CD14-positive monocyte (primary cell): Measurements from ENCODE around the gene CEACAM16. TPM values are rescaled to one million over a fixed set of nuclear protein-coding genes. Genes with fewer than 3 reads are reported as not detected.
A peak's percentile ranks its signal among the peaks of the same experiment; 100 is the strongest.

Experiments used
- DNase-seq, 3 donors: peaks; one replicate each; pipeline ENCODE4 v3.0.0-alpha.2; 2011 to 2022
- H2AFZ ChIP-seq: 2 replicates; pipeline ENCODE4 v1.6.0; 2012; ENCODE audit warnings: mild to moderate bottlenecking, low read depth, low read length, inconsistent platforms; ENCODE audit not compliant: insufficient read depth, poor library complexity, severe bottlenecking
- H3K27ac ChIP-seq, 2 donors: 1 replicate in 1 of 2; 2 replicates in 1 of 2; pipeline ENCODE4 v1.5.1; 2012 to 2013; ENCODE audit warnings: low read length in 2 of 2, control low read depth in 1 of 2, inconsistent platforms in 1 of 2, low read depth in 1 of 2, mild to moderate bottlenecking in 1 of 2
- H3K27me3 ChIP-seq, 2 donors: one replicate each; pipeline versions ENCODE4 v1.6.0 to v1.6.1; 2011 to 2013; ENCODE audit warnings: low read length in 2 of 2; ENCODE audit not compliant: control insufficient read depth in 2 of 2, insufficient read depth in 2 of 2
- H3K36me3 ChIP-seq, 2 donors: replicated peaks in 1 of 2; 1 replicate in 1 of 2; 2 replicates in 1 of 2; pipeline versions ENCODE4 v1.5.1 to v1.6.1; 2012 to 2013; ENCODE audit warnings: low read length in 2 of 2, control low read depth in 1 of 2, inconsistent platforms in 1 of 2, mild to moderate bottlenecking in 1 of 2; ENCODE audit not compliant: insufficient read depth in 2 of 2, control insufficient read depth in 1 of 2
- H3K4me1 ChIP-seq, 2 donors: 1 replicate in 1 of 2; 2 replicates in 1 of 2; pipeline versions ENCODE4 v1.5.1 to v1.6.1; 2012 to 2013; ENCODE audit warnings: low read length in 2 of 2, control low read depth in 1 of 2, inconsistent platforms in 1 of 2, mild to moderate bottlenecking in 1 of 2, moderate library complexity in 1 of 2; ENCODE audit not compliant: insufficient read depth in 2 of 2, control insufficient read depth in 1 of 2
- H3K4me2 ChIP-seq: replicated peaks from 2 replicates; pipeline ENCODE3; 2012; ENCODE audit warnings: low read length, moderate library complexity, mild to moderate bottlenecking; ENCODE audit not compliant: poor library complexity, severe bottlenecking; ENCODE audit errors: extremely low read depth
- H3K4me3 ChIP-seq, 3 experiments: fragments of 200-600 bp in 1 of 3; sonication (generic) in 1 of 3; replicated peaks in 1 of 3; 1 replicate in 2 of 3; 2 replicates in 1 of 3; pipeline ENCODE4 v1.5.1; 2011 to 2013; ENCODE audit warnings: low read length in 3 of 3, mild to moderate bottlenecking in 3 of 3, control low read depth in 2 of 3, low read depth in 2 of 3, inconsistent platforms in 1 of 3, moderate library complexity in 1 of 3
- H3K79me2 ChIP-seq: 2 replicates; pipeline ENCODE4 v1.6.0; 2012; ENCODE audit warnings: mild to moderate bottlenecking, control low read depth, inconsistent platforms, low read length, moderate library complexity; ENCODE audit not compliant: insufficient read depth
- H3K9ac ChIP-seq: 2 replicates; pipeline ENCODE4 v1.6.0; 2017; ENCODE audit warnings: low read length, mild to moderate bottlenecking; ENCODE audit not compliant: insufficient read depth, poor library complexity, severe bottlenecking
- H3K9me3 ChIP-seq, 2 donors: replicated peaks in 1 of 2; 1 replicate in 1 of 2; 2 replicates in 1 of 2; pipeline versions ENCODE4 v1.5.1 to v1.6.1; 2012 to 2013; ENCODE audit warnings: low read length in 2 of 2, control low read depth in 1 of 2; ENCODE audit not compliant: control insufficient read depth in 1 of 2, insufficient read depth in 1 of 2
- H4K20me1 ChIP-seq: 2 replicates; pipeline ENCODE4 v1.6.0; 2012; ENCODE audit warnings: mild to moderate bottlenecking, low read length, control low read depth, moderate library complexity; ENCODE audit not compliant: insufficient read depth
- H3K27ac Mint-ChIP-seq, 7 donors: one replicate each; pipeline ENCODE4 v1.8.0; 2020; ENCODE audit warnings: mild to moderate bottlenecking in 7 of 7, mixed read lengths in 7 of 7, moderate library complexity in 6 of 7, inconsistent platforms in 2 of 7
- H3K27me3 Mint-ChIP-seq, 3 donors: one replicate each; pipeline ENCODE4 v1.8.0; 2021 to 2022; ENCODE audit warnings: low read depth in 3 of 3, mild to moderate bottlenecking in 3 of 3, mixed read lengths in 3 of 3, moderate library complexity in 3 of 3, inconsistent platforms in 1 of 3
- H3K36me3 Mint-ChIP-seq, 2 donors: one replicate each; pipeline ENCODE4 v1.8.0; 2020; ENCODE audit warnings: mixed read lengths in 2 of 2, inconsistent platforms in 1 of 2, mild to moderate bottlenecking in 1 of 2
- H3K4me1 Mint-ChIP-seq: one replicate; pipeline ENCODE4 v1.8.0; 2020; ENCODE audit warnings: mild to moderate bottlenecking, mixed read lengths
- H3K4me3 Mint-ChIP-seq, 2 donors: one replicate each; pipeline ENCODE4 v1.8.0; 2020; ENCODE audit warnings: mild to moderate bottlenecking in 2 of 2, mixed read lengths in 2 of 2, moderate library complexity in 1 of 2
- H3K9me3 Mint-ChIP-seq, 7 donors: one replicate each; pipeline ENCODE4 v1.8.0; 2020 to 2022; ENCODE audit warnings: mixed read lengths in 7 of 7, mild to moderate bottlenecking in 6 of 7, moderate library complexity in 6 of 7, inconsistent platforms in 2 of 7
- CTCF ChIP-seq: fragments of 200-600 bp; IDR thresholded peaks from one replicate; pipeline ENCODE4 v1.8.0; 2022; ENCODE audit warnings: antibody characterized with exemption, mild to moderate bottlenecking
- WGBS: methylation state at CpG from one replicate; pipeline ENCODE4 v1.1.5; 2013; ENCODE audit warnings: missing lambda C conversion rate; ENCODE audit not compliant: insufficient coverage; 5-methylcytosine and 5-hydroxymethylcytosine counted together
- intact Hi-C, 2 donors: fragments of 100-400 bp; cut with micrococcal nuclease; formaldehyde crosslinking; loops; one replicate each; pipeline versions ENCODE4 v1.15.0 to v1.15.1; 2023
- polyA plus RNA-seq, 3 donors: library from polyadenylated mRNA; depleted of rRNA in 1 of 3; unstranded in 2 of 3; stranded (reverse) in 1 of 3; fragments of 300-500 nt in 2 of 3; fragments of >200 nt in 1 of 3; fragmentation: Illumina TruSeq in 2 of 3; gene quantifications; 1 replicate in 2 of 3; 2 replicates in 1 of 3; pipeline ENCODE4 v1.2.3, GENCODE V29; 2012 to 2021

The CEACAM16 gene
- polyA plus RNA-seq, 3 donors: not detected

- Mint-ChIP-seq H3K9me3 (peaks cover 0 to 2% (median 0%) of the 10 kb centered on the region in 7 donors), H3K36me3 (peaks cover 0 to 5% of the 10 kb centered on the region in 2 donors), H3K27me3 (peaks cover 0 to 7% (median 6%) of the 10 kb centered on the region in 3 donors), H3K4me1 (peaks cover 10% of the 10 kb centered on the region), H3K4me3 (peak overlapping the region in 1 of 2 donors; percentile 21), H3K27ac (peak overlapping the region in 4 of 7 donors; percentile 26 to 63 (median 47))
- WGBS: 93% methylated on average over 3 of the region's 8 CpGs
- Histone ChIP-seq H3K27ac (no peak overlapping the region), H3K9me3 (no peaks in the 10 kb centered on the region), H3K4me3 (no peak overlapping the region), H3K27me3 (no peaks in the 10 kb centered on the region), H3K79me2 (no peaks in the 10 kb centered on the region), H3K4me2 (no peak overlapping the region), H3K36me3 (no peaks in the 10 kb centered on the region), H2AFZ (no peak overlapping the region), H3K9ac (no peak overlapping the region), H4K20me1 (no peaks in the 10 kb centered on the region), H3K4me1 (peaks cover 6 to 14% of the 10 kb centered on the region in 2 donors)
- DNase-seq: peak in 1 of 3 donors; percentile 18
- intact Hi-C loops: no loop called here
- no peak for TF ChIP-seq CTCF
Measured at GRCh38 chr19:44677019-44677811, 21.7 kb upstream of the CEACAM16 start.

DNA sequence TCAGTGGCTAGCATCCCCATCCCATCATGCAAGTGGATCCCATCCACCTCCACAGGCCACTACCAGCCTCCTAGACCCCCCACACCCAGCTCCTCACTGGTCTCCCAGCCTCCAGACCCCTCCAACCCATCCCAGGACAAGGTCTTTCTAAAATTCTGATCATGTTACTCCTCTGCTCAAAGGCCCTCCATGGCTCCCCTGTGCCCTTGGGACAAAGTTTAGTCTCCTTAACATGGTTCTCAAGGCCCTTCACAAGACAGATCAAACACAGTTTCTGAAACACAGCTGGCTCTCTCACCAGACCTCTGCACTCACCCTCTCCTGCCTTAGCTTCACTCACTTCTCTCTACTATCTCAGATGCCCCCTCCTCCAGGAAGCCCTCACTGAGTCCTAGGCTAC lies 18.4 kb upstream of the CEACAM16 start:
- no peak overlapping the region for H3K4me3 ChIP-seq
- H3K27ac ChIP-seq: no peak overlapping the region
- no peak overlapping the region for H3K27ac Mint-ChIP-seq
- no peaks in the 10 kb centered on the region for H3K9me3 ChIP-seq
- H3K4me2 ChIP-seq: no peak overlapping the region
- no peaks in the 10 kb centered on the region for H3K36me3 ChIP-seq
- H3K4me1 Mint-ChIP-seq: peaks cover 39% of the 10 kb centered on the region
- TF ChIP-seq CTCF: no peak
- H3K36me3 Mint-ChIP-seq: peaks cover 0 to 5% of the 10 kb centered on the region in 2 donors
- no peak overlapping the region for H2AFZ ChIP-seq
- intact Hi-C loops: loop anchor here in 1 of 2 donors (10.0 kb wide), 1 partner anchor 164 kb away; the partner anchor contains the start of gene NECTIN2
- DNase-seq: no peak
- peaks cover 0 to 2% (median 0%) of the 10 kb centered on the region in 7 donors for H3K9me3 Mint-ChIP-seq
- H3K4me3 Mint-ChIP-seq: no peak overlapping the region
- H3K27me3 Mint-ChIP-seq: peaks cover 0 to 5% (median 4%) of the 10 kb centered on the region in 3 donors
- no peak overlapping the region for H3K9ac ChIP-seq
- no peaks in the 10 kb centered on the region for H4K20me1 ChIP-seq
- no peaks in the 10 kb centered on the region for H3K79me2 ChIP-seq
- peaks cover 39 to 47% of the 10 kb centered on the region in 2 donors for H3K4me1 ChIP-seq
- no peaks in the 10 kb centered on the region for H3K27me3 ChIP-seq
